GDM1 (cell line): ENCODE results near the gene SMAD4.

Source experiments
- DNase-seq: peaks from one replicate; lab custom pipeline; 2025; lab: John Stamatoyannopoulos, UW

Gene SMAD4

GRCh38 chr18:51021226-51021965 lies 8.6 kb upstream of the SMAD4 start:
- no peak for DNase-seq

- no peak for DNase-seq
Measured at GRCh38 chr18:51025512-51025911, 4.5 kb upstream of the SMAD4 start.

GRCh38 chr18:51028201-51028805 lies 1.7 kb upstream of the SMAD4 start:
- no peak for DNase-seq

- no peak for DNase-seq
Measured at GRCh38 chr18:51029378-51029693, 677 bp upstream of the SMAD4 start.

- peak; percentile 60 for DNase-seq
Measured at GRCh38 chr18:51030537-51031258, 685 bp downstream of the SMAD4 start.

- no peak for DNase-seq
Measured at GRCh38 chr18:51032193-51032592, 2.2 kb downstream of the SMAD4 start.

- no peak for DNase-seq
Measured at GRCh38 chr18:51037230-51037629, 7.2 kb downstream of the SMAD4 start.

- no peak for DNase-seq
Measured at GRCh38 chr18:51038110-51038509, 8.1 kb downstream of the SMAD4 start.

GRCh38 chr18:51039138-51040112 lies 9.4 kb downstream of the SMAD4 start:
- no peak for DNase-seq

GRCh38 chr18:51041677-51042352 lies 11.8 kb downstream of the SMAD4 start:
- no peak for DNase-seq

- no peak for DNase-seq
Measured at GRCh38 chr18:51044928-51045585, 15.0 kb downstream of the SMAD4 start.

GRCh38 chr18:51048190-51048589 lies 18.2 kb downstream of the SMAD4 start:
- DNase-seq = no peak

- DNase-seq = no peak
Measured at GRCh38 chr18:51049137-51049536, 19.1 kb downstream of the SMAD4 start.

- no peak for DNase-seq
Measured at GRCh38 chr18:51051105-51051712, 21.2 kb downstream of the SMAD4 start.

- no peak for DNase-seq
Measured at GRCh38 chr18:51053814-51054213, 23.8 kb downstream of the SMAD4 start.

- DNase-seq = no peak
Measured at GRCh38 chr18:51054764-51055163, 24.8 kb downstream of the SMAD4 start.

- DNase-seq = no peak
Measured at GRCh38 chr18:51059969-51060368, 30.0 kb downstream of the SMAD4 start.

GRCh38 chr18:51064256-51064655 lies 34.2 kb downstream of the SMAD4 start:
- no peak for DNase-seq

GRCh38 chr18:51066273-51066672 lies 36.3 kb downstream of the SMAD4 start:
- DNase-seq = no peak

GRCh38 chr18:51068105-51068504 lies 38.1 kb downstream of the SMAD4 start:
- DNase-seq = no peak

- DNase-seq = no peak
Measured at GRCh38 chr18:51069885-51070284, 39.9 kb downstream of the SMAD4 start.
